IPS-18a (cell line): ENCODE data around the gene PDGFB.
"Not testable (repeated sequence)": the region's sequence is repeated elsewhere in the genome, so short reads cannot be mapped to it uniquely, and the experiment has no call there.

Source experiments
- H3K27ac ChIP-seq: one replicate; pipeline ENCODE4 v1.5.1; 2013; ENCODE audit warnings: low read length
- H3K27me3 ChIP-seq: one replicate; pipeline ENCODE4 v1.6.1; 2013; ENCODE audit warnings: mild to moderate bottlenecking, low read length; ENCODE audit not compliant: control insufficient read depth, insufficient read depth
- H3K36me3 ChIP-seq: one replicate; pipeline ENCODE4 v1.6.1; 2013; ENCODE audit warnings: low read depth, low read length; ENCODE audit not compliant: control insufficient read depth
- H3K4me1 ChIP-seq: one replicate; pipeline ENCODE4 v1.6.1; 2013; ENCODE audit warnings: low read depth, low read length; ENCODE audit not compliant: control insufficient read depth
- H3K4me3 ChIP-seq: one replicate; pipeline ENCODE4 v1.5.1; 2013; ENCODE audit warnings: low read length
- H3K9ac ChIP-seq: one replicate; pipeline ENCODE4 v1.6.1; 2013; ENCODE audit warnings: mild to moderate bottlenecking, low read length, moderate library complexity
- H3K9me3 ChIP-seq: one replicate; pipeline ENCODE4 v1.6.1; 2013; ENCODE audit warnings: low read depth, low read length; ENCODE audit not compliant: control insufficient read depth

The PDGFB gene

DNA sequence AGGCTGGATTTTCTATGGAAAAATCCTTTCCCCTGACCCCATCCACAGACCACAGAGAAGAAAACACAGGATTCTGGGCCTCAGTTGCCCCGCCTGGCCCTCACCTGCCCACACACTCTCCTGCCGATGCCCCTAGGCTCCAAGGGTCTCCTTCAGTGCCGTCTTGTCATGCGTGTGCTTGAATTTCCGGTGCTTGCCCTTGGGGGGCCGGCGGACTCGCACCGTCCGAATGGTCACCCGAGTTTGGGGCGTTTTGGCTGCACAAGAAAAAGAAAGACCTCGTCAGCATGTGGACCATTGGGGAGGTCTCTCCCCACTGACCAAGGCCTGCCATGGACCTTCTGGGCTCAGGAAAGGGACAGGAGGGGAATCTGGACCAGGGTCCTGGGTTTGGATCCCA lies 19.2 kb downstream of the PDGFB start:
- H3K27ac ChIP-seq: no peak overlapping the region
- H3K27me3 ChIP-seq: peaks cover 15% of the 10 kb centered on the region
- no peaks in the 10 kb centered on the region for H3K9me3 ChIP-seq
- H3K4me3 ChIP-seq: no peak overlapping the region
- H3K4me1 ChIP-seq: peaks cover 17% of the 10 kb centered on the region
- no peaks in the 10 kb centered on the region for H3K36me3 ChIP-seq
- no peak overlapping the region for H3K9ac ChIP-seq

DNA sequence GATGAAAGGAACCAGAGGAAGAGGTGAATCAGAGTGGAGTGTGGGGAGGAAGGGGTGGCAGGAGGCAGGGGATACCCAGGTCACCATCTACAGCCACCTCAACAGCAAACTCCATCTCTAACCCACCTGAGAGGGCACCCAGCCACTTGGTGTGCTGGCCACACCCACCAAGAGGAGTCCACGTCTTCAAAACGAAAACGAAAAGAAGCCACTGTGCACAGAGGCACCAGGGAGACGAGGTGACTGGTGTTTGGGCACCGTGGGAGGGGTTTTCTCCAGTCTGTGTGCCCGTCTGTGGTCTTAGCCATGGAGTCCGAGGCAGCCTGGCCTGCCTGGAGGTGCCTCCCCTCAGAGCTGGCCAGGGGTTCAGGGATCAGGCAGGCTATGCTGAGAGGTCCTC lies 20.2 kb downstream of the PDGFB start:
- H3K27ac ChIP-seq: no peak overlapping the region
- peaks cover 6% of the 10 kb centered on the region for H3K4me1 ChIP-seq
- no peaks in the 10 kb centered on the region for H3K9me3 ChIP-seq
- H3K4me3 ChIP-seq: no peak overlapping the region
- no peak overlapping the region for H3K9ac ChIP-seq
- H3K27me3 ChIP-seq: peaks cover 8% of the 10 kb centered on the region
- H3K36me3 ChIP-seq: no peaks in the 10 kb centered on the region

DNA sequence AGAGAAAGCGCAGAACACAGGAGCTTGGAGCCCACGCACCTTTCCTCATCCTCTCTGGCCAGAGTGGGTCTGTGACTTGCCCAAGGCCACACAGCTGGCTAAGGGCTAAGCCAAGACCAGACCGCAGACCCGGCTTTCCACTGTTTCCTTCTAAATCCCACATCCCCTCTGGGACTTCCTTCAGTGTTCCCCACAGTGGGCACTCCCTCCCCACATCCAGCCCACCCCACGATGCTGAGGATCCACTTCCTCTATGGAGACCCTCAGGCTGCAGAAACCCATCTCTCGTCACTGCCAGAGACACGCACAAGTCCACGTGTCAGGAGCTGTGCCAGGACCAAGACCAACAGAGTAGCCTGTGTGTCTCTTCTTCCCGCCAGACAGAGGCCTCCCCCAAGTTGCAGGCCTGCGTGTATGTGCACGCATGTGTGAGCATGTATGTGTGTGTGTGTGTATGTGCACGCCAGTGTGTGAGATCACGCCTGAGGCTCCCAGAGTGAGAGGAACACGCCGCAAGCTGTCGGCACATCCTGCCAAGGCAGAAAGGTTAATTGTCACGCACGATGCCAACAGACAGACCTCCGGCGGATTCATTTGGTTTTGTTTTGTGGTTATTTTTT lies 21.6 kb downstream of the PDGFB start:
- H3K9me3 ChIP-seq: no peaks in the 10 kb centered on the region
- H3K27ac ChIP-seq: no peak overlapping the region
- no peaks in the 10 kb centered on the region for H3K4me1 ChIP-seq
- no peak overlapping the region for H3K4me3 ChIP-seq
- H3K9ac ChIP-seq: no peak overlapping the region
- H3K27me3 ChIP-seq: no peaks in the 10 kb centered on the region
- H3K36me3 ChIP-seq: no peaks in the 10 kb centered on the region

DNA sequence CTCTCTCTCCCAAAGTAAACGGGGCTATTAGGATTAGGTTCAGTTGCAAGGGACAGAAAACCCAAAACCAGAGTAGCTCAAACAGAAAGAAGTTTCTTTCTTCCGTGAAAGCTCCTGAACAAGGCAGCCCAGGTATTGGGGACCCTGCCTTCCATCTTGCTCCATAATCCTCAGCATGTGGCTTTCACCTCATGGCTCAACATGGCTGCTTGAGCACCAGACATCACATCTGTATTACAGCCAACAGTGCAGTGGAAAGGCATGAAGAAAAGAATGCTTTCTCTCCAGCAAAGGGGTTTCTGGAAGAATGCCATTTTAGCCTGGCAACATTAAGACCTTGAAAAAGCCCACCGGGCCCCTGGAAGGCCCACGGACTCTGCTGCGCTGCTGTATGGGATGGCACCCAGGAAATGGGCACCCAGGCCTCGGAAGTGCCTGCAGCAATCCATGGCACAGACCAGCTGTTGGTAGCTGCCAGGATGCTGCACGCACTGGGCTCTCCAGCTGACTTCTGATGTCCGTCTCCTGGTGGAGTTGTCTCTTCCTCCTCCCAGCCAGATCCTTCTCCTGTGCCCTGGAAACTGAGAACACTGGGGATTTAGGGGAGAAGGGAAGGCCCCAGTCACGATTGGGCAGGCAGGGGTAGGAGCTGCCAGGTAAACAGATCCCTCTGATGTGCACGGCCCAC lies 22.6 kb downstream of the PDGFB start:
- no peaks in the 10 kb centered on the region for H3K27me3 ChIP-seq
- H3K27ac ChIP-seq: no peak overlapping the region
- no peaks in the 10 kb centered on the region for H3K9me3 ChIP-seq
- H3K4me3 ChIP-seq: no peak overlapping the region
- H3K36me3 ChIP-seq: no peaks in the 10 kb centered on the region
- no peaks in the 10 kb centered on the region for H3K4me1 ChIP-seq
- no peak overlapping the region for H3K9ac ChIP-seq

DNA sequence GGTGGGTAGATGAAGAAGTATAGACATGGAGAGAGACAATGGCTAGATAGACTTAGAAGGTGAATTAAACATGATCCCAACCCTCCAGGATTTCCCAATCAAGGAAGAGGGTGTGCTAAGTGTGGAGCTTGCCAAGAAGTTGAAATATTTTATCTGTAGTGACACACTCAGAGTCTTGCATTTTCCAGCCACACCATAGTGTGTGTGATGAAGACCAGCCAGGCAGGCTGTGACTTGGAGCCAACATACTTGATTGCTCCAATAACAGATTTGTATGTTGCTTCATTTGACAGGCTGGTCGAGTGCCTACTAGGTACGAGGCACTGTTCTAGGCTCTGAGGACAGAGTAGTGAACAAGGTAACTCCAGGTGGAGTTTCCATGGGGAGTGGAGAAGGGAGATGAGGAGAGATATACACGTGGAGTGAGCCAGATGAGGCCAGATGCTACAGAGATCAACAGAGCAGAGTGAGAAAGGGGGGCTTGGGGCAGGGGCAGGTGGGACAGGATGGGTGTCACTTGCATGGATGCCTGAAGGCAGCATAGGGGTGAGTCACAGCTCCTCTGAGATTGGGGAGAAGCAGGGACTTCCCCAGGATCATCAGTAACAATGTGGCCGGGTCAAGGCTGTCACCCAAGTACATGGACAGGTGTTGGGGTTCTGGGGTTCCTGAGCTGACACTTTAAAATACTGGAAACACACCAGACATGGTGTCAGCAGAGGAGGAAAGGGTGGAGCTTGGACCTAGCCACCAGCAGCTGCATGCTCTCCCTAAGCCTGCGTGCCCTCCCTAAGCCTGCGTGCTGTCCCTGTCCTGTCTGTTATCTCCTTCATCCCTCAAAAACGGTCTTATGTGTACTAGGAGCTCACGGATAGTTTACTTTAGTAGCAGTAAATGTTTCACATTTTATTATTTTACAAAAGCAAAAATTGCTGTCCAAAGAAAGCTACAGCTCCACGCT lies 23.6 kb downstream of the PDGFB start:
- Histone ChIP-seq H3K9me3 (no peaks in the 10 kb centered on the region), H3K36me3 (no peaks in the 10 kb centered on the region), H3K27ac (no peak overlapping the region), H3K4me3 (no peak overlapping the region), H3K27me3 (no peaks in the 10 kb centered on the region), H3K4me1 (no peaks in the 10 kb centered on the region), H3K9ac (no peak overlapping the region)

DNA sequence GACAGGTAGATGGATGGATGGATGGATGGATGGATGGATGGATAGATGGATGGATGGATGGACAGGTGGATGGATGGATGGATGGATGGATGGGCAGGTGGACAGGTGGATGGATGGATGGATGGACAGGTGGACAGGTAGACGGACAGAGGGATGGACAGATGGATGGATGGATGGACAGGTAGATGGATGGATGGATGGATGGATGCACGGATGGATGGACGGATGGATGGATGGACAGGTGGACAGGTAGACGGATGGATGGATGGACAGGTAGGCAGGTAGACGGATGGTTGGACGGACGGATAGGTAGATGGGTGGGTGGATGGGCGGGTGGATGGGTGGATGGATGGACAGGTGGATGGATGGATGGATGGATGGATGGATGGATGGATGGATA lies 24.3 kb downstream of the PDGFB start:
- Histone ChIP-seq H3K27me3 (no peaks in the 10 kb centered on the region), H3K4me3 (no peak overlapping the region), H3K4me1 (peaks cover 5% of the 10 kb centered on the region), H3K36me3 (no peaks in the 10 kb centered on the region), H3K9me3 (no peaks in the 10 kb centered on the region), H3K9ac (no peak overlapping the region), H3K27ac (no peak overlapping the region)

DNA sequence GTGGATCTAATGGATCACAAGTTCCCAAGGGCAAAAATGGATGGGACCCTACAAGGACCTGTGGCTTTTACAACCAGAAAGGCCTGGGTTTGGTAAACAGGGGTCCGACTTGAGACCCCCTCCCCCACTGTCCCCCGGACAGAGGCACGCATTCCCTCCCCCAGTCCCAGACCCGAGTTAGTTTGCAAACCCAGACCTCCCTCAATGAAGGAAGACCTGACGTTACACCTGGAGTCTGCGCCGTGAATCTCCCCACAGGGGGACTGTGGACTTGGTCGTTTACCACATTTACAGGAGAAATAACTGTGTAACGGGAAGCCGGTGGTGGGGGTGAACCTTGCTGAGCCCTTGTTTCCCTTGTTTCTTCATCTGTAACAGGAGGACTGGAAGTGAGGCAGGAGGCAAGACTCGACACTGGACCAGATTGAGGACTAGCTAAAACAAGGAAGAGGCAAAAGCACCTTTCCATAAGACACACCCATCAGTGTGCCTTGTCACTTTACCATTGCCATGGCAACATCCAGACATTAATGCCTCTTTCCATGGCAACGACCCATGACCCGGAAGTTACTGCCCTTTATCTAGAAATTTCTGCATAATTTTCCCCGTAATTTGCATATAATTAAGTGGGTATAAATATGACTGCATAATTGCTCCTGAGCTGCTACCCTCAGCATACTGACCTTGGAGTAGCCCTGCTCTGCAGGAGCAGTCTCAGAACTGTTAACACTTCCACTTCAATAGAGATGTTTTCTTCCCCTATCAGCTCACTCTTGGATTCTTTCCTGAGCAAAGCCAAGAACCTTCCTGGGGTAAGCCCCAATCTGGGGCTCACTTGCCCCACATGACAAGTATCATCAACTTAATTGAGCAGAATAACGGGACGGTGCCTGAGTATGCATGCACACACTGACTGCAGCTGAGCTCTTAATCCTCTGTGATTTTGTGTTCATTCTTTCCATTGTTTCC lies 25.4 kb downstream of the PDGFB start:
- peaks cover 16% of the 10 kb centered on the region for H3K4me1 ChIP-seq
- H3K4me3 ChIP-seq: no peak overlapping the region
- H3K9ac ChIP-seq: no peak overlapping the region
- no peaks in the 10 kb centered on the region for H3K27me3 ChIP-seq
- no peak overlapping the region for H3K27ac ChIP-seq
- no peaks in the 10 kb centered on the region for H3K36me3 ChIP-seq
- H3K9me3 ChIP-seq: no peaks in the 10 kb centered on the region

DNA sequence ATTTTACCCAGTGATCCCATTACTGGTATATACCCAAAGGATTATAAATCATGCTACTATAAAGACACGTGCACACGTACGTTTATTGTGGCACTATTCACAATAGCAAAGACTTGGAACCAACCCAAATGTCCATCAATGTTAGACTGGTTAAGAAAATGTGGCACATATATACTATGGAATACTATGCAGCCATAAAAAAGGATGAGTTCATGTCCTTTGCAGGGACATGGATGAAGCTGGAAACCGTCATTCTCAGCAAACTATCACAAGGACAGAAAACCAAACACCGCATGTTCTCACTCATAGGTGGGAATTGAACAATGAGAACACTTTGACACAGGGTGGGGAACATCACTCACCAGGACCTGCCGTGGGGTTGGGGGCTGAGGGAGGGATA lies 26.4 kb downstream of the PDGFB start:
- H3K27ac ChIP-seq, H3K36me3 ChIP-seq, H3K9ac ChIP-seq, H3K27me3 ChIP-seq, H3K4me3 ChIP-seq, H3K9me3 ChIP-seq: not testable (repeated sequence)
- H3K4me1 ChIP-seq: peaks cover 22% of the 10 kb centered on the region

DNA sequence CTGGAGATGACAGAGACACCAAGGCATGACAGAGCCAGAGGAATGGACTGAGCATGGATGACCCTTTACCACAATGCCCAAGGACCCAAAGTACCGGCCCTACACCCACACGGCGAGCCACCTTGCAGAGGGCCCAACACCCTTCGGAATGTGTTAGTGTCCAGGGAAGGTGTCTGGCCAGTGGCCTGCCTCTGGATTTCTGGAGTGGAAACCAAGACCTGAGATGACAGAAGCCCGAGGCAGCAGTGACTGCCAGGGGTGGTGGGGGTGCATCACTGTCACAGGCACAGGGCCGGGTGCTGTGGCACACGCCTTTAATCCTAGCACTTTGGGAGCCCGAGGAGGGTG lies 28.7 kb downstream of the PDGFB start:
- no peak overlapping the region for H3K9ac ChIP-seq
- peaks cover 29% of the 10 kb centered on the region for H3K4me1 ChIP-seq
- no peak overlapping the region for H3K27ac ChIP-seq
- H3K27me3 ChIP-seq: no peaks in the 10 kb centered on the region
- H3K36me3 ChIP-seq: no peaks in the 10 kb centered on the region
- H3K4me3 ChIP-seq: no peak overlapping the region
- no peaks in the 10 kb centered on the region for H3K9me3 ChIP-seq

DNA sequence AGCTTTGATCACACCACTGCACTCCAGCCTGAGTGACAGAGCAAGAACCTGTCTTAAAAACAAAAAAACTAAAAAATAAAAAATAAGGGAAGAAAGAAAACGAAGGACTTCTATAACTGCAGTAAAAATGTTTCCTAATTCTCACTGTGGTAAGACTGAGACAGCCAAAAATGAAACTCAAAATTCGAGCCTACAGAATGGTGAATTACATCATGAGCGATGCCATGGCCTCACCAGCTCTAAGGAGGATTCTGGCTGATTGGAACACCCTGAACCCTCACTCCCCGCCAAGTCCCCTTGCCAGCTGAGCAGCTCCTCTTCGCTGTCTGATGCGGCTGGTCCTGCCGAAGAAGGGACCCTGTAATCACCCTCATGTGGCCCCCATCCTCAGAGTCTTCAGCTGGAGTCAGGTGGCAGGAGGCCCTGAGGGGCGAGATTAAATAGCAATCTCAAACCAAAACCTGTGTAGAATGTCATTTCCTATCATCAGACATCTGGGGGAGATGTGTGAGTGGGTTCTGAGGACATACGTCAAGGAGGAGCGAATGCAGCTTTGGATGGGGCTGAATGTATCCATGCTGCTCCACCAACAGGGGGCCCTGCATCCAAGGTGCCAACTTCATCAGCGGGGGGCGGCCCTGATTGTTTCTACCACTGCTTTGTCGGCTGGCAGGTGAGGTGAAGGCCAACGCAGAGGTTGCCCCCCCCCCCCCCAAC lies 29.2 kb downstream of the PDGFB start:
- Histone ChIP-seq H3K27ac (no peak overlapping the region), H3K9ac (no peak overlapping the region)

More for the DNA sequence above, 29.2 kb downstream of the PDGFB start:
- H3K9me3 ChIP-seq: no peaks in the 10 kb centered on the region
- H3K4me1 ChIP-seq: peaks cover 29% of the 10 kb centered on the region
- no peaks in the 10 kb centered on the region for H3K36me3 ChIP-seq
- H3K27me3 ChIP-seq: no peaks in the 10 kb centered on the region
- no peak overlapping the region for H3K4me3 ChIP-seq
